Measurements from ENCODE around the gene SCAPER. TPM values are rescaled to one million over a fixed set of nuclear protein-coding genes. Genes with fewer than 3 reads are reported as not detected.

SCAPER gene
- total RNA-seq, 1 experiment from 2014 or later, result 14.7 TPM

- H3K4me1 ChIP-seq (ENCODE audit: control insufficient read depth in 1 of 2, insufficient read depth in 2 of 2, low read length in 2 of 2), result no peaks in the 10 kb centered on the region
Observed at GRCh38 chr15:76667943-76668715, 237.0 kb downstream of the SCAPER start.

More at GRCh38 chr15:76667943-76668715, 237.0 kb downstream of the SCAPER start:
- Histone ChIP-seq H3K4me2 (ENCODE audit: low read length) (no peak overlapping the region), H3K79me2 (ENCODE audit: insufficient read depth, low read length) (no peaks in the 10 kb centered on the region), H3K27ac (ENCODE audit: low read depth, low read length) (no peak overlapping the region), H3K9ac (ENCODE audit: low read length) (no peak overlapping the region), H3K9me3 (ENCODE audit: control insufficient read depth in 1 of 2, insufficient read depth in 1 of 2, low read depth in 1 of 2, low read length in 2 of 2) (no peaks in the 10 kb centered on the region), H4K20me1 (ENCODE audit: insufficient read depth) (no peaks in the 10 kb centered on the region), H3K4me3 (replicated peaks in 1 of 2; ENCODE audit: low read depth in 1 of 2, low read length in 2 of 2) (no peak overlapping the region), H3K27me3 (ENCODE audit: insufficient read depth, low read length) (no peaks in the 10 kb centered on the region), H3K36me3 (ENCODE audit: control insufficient read depth in 1 of 2, insufficient read depth in 2 of 2, low read length in 2 of 2) (no peaks in the 10 kb centered on the region), H3K9me2 (ENCODE audit: insufficient read depth) (no peaks in the 10 kb centered on the region), H2AFZ (ENCODE audit: low read depth, low read length, poor library complexity, severe bottlenecking) (no peak overlapping the region)
- DNase-seq (ENCODE audit: low read depth, low spot score) (no peak), ATAC-seq (no peak)
- POLR2A ChIA-PET, result no interaction called here
- no peak for TF ChIP-seq YY1 (IDR thresholded peaks at IDR 0.05; ENCODE audit: extremely low read depth, insufficient replicate concordance, low read depth, low read length)
- no peak for TF ChIP-seq EGR1 (IDR thresholded peaks at IDR 0.05; ENCODE audit: low read depth)
- TF ChIP-seq ZBTB33 (IDR thresholded peaks at IDR 0.05; ENCODE audit: extremely low read depth, insufficient replicate concordance, low read length), result no peak
- TF ChIP-seq ELF1 (IDR thresholded peaks at IDR 0.05; ENCODE audit: borderline replicate concordance, low read depth), result no peak
- TF ChIP-seq CEBPB (IDR thresholded peaks at IDR 0.05; ENCODE audit: low read depth), result no peak
- no peak for TF ChIP-seq ZFX (IDR thresholded peaks at IDR 0.05)
- no peak for TF ChIP-seq ATF3 (IDR thresholded peaks at IDR 0.05)
- no peak for TF ChIP-seq RAD21 (IDR thresholded peaks at IDR 0.05; ENCODE audit: low read depth)
- no peak for TF ChIP-seq TCF7L2 (IDR thresholded peaks at IDR 0.05; ENCODE audit: borderline replicate concordance, extremely low read depth, insufficient read depth, insufficient read length)
- BruUV-seq (replicated peaks), result no TSS peak
- CTCF ChIA-PET, result no interaction called here
- intact Hi-C loops (cut with micrococcal nuclease), result no loop called here
- RAD21 ChIA-PET (ENCODE audit: low non-redundant PET in 1 of 2, low total read pairs in 2 of 2, uncharacterized antibody in 2 of 2, unreplicated experiment in 2 of 2), result no interaction called here

All from HCT116 (cell line).